Fibroblast of skin of abdomen (primary cell): ENCODE data around the gene ASAP3.
"Not testable (repeated sequence)": the region's sequence is repeated elsewhere in the genome, so short reads cannot be mapped to it uniquely, and the experiment has no call there.

Experiments
- DNase-seq: peaks from one replicate; pipeline ENCODE4 v3.0.0-alpha.2; 2013

The ASAP3 gene

GRCh38 chr1:23514111-23514679, 30.2 kb upstream of the ASAP3 start:
- DNase-seq, result no peak

GRCh38 chr1:23509896-23510295, 25.9 kb upstream of the ASAP3 start:
- DNase-seq, result no peak

- DNase-seq, result no peak
These were observed 22.6 kb upstream of the ASAP3 start for GRCh38 chr1:23506376-23507107.

GRCh38 chr1:23505851-23506250, 21.9 kb upstream of the ASAP3 start:
- DNase-seq, result no peak

GRCh38 chr1:23504156-23504555, 20.2 kb upstream of the ASAP3 start:
- not testable (repeated sequence) for DNase-seq

GRCh38 chr1:23502951-23503350, 19.0 kb upstream of the ASAP3 start:
- DNase-seq, result no peak

GRCh38 chr1:23500466-23500865, 16.5 kb upstream of the ASAP3 start:
- DNase-seq, result no peak

GRCh38 chr1:23497777-23498439, 13.9 kb upstream of the ASAP3 start:
- DNase-seq, result no peak

- no peak for DNase-seq
These were observed 12.7 kb upstream of the ASAP3 start for GRCh38 chr1:23496490-23497181.

- not testable (repeated sequence) for DNase-seq
These were observed 10.9 kb upstream of the ASAP3 start for GRCh38 chr1:23494836-23495235.

GRCh38 chr1:23492776-23493175, 8.8 kb upstream of the ASAP3 start:
- not testable (repeated sequence) for DNase-seq

- no peak for DNase-seq
These were observed 8.2 kb upstream of the ASAP3 start for GRCh38 chr1:23492132-23492720.

- DNase-seq, result no peak
These were observed 5.9 kb upstream of the ASAP3 start for GRCh38 chr1:23489842-23490241.

GRCh38 chr1:23485002-23485332, 988 bp upstream of the ASAP3 start:
- no peak for DNase-seq

- DNase-seq, result peak; percentile 94
These were observed 448 bp upstream of the ASAP3 start for GRCh38 chr1:23484253-23485001.

- DNase-seq, result no peak
These were observed 2.1 kb downstream of the ASAP3 start for GRCh38 chr1:23481904-23482303.

- no peak for DNase-seq
These were observed 2.9 kb downstream of the ASAP3 start for GRCh38 chr1:23481026-23481597.

- no peak for DNase-seq
These were observed 3.6 kb downstream of the ASAP3 start for GRCh38 chr1:23480187-23481025.

GRCh38 chr1:23479666-23479941, 4.4 kb downstream of the ASAP3 start:
- no peak for DNase-seq

GRCh38 chr1:23478896-23479665, 4.9 kb downstream of the ASAP3 start:
- DNase-seq, result peak; percentile 31
